GM12892 (cell line): ENCODE measurements around the gene SIRT3.
"Not testable (repeated sequence)": the region's sequence is repeated elsewhere in the genome, so short reads cannot be mapped to it uniquely, and the experiment has no call there.

Experiments
- DNase-seq: peaks from one replicate; pipeline ENCODE4 v3.0.0; 2011; ENCODE audit not compliant: insufficient read length
- FAIRE-seq: peaks from 2 replicates; lab custom pipeline; 2011; peaks lifted over from hg19 to GRCh38; lab: Jason Lieb, UNC
- POLR2A ChIP-seq: IDR thresholded peaks from 2 replicates; pipeline ENCODE4 v1.6.1; 2011; ENCODE audit warnings: low read depth, low read length, control low read depth
- POLR2AphosphoS5 ChIP-seq: IDR thresholded peaks from 2 replicates; pipeline ENCODE4 v1.6.1; 2011; ENCODE audit warnings: low read depth, low read length, control low read depth
- TAF1 ChIP-seq: IDR thresholded peaks from 2 replicates; pipeline ENCODE4 v1.6.1; 2011; ENCODE audit warnings: low read depth, mild to moderate bottlenecking, control low read depth, low read length, borderline replicate concordance

SIRT3 gene

DNA sequence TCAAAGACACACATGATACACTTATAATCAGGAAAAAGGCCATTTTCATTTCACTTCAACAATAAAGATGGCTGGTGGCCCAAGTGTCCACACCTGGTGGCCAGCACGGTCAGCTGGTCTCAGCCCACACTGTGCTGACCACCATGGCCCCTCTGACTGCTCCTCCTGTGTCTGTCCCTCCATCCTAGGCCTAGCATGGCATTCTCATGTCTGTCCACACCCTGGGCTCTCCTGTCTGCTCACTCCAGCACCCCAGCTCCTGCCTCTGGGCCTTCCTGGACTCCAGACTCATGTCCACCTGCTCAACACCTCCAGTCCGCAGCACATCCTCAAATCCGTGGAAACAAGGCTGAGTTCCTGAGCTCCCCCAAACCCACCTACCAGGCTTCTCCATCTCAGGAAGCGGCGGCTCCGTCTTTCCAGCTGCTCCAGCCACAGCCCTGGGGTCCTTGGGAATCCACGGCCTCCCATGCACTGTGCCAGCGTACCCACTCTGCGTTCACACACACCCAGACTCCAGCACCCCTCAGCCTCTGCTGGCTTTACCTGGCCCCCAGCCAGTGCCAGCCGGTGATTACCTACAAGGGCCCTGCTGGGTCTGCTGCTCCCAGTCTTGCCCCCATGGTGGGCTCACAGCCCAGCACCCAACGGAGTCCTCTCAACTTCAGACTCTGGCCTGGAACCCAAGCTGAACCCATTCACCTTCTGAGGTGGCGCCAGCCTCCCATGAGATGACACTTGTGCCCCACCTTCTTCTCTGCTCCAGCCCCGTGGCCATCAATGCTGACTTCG, 13.9 kb downstream of the SIRT3 start:
- no peak for TF ChIP-seq POLR2A
- TF ChIP-seq TAF1, result no peak
- TF ChIP-seq POLR2AphosphoS5, result no peak
- FAIRE-seq (no peak), DNase-seq (no peak)

DNA sequence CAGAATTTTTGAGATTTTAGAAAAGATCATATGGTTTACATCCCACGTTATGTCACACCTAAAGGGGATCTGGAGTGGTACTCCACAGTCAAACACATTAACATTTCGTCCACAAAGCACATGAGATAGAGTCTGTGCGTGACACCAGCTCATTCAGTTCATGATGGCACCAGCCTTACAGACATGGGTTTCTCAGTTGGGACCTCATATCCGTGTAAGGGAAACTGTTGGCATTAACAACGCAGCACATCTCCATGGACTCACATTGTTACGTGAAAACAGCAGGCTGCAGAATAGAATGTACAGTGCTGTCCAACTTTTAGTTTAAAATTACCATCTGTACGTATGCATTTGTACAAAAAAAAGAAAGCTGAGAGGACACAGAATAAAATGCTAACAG, 14.6 kb downstream of the SIRT3 start:
- FAIRE-seq, result no peak
- DNase-seq, result no peak
- TF ChIP-seq POLR2AphosphoS5 (no peak), POLR2A (no peak), TAF1 (no peak)

- FAIRE-seq, result peak; percentile 98
Measured at GRCh38 chr11:220641-221215, 15.4 kb downstream of the SIRT3 start.

GRCh38 chr11:218815-219593, 17.1 kb downstream of the SIRT3 start:
- TF ChIP-seq POLR2A (no peak), POLR2AphosphoS5 (no peak), TAF1 (no peak)
- FAIRE-seq (no peak), DNase-seq (no peak)

More at GRCh38 chr11:220641-221215, 15.4 kb downstream of the SIRT3 start:
- DNase-seq, result not testable (repeated sequence)

DNA sequence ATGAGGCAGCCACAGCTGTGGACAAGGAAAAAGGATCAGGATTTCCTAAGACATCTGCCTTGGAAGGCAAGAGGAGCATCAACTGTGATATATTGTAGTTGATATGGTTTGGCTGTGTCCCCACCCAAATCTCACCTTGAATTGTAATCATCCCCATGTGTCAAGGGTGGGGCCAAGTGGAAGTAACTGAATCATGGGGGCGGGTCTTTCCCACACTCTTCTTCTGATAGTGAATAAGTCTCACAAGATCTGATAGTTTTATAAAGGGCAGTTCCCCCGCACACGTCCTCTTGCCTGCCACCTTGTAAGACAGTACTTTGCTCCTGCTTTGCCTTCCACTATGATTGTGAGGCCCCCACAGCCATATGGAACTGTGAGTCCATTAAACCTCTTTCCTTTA, 18.4 kb downstream of the SIRT3 start:
- FAIRE-seq (no peak), DNase-seq (no peak)
- no peak for TF ChIP-seq POLR2A
- no peak for TF ChIP-seq TAF1
- no peak for TF ChIP-seq POLR2AphosphoS5

DNA sequence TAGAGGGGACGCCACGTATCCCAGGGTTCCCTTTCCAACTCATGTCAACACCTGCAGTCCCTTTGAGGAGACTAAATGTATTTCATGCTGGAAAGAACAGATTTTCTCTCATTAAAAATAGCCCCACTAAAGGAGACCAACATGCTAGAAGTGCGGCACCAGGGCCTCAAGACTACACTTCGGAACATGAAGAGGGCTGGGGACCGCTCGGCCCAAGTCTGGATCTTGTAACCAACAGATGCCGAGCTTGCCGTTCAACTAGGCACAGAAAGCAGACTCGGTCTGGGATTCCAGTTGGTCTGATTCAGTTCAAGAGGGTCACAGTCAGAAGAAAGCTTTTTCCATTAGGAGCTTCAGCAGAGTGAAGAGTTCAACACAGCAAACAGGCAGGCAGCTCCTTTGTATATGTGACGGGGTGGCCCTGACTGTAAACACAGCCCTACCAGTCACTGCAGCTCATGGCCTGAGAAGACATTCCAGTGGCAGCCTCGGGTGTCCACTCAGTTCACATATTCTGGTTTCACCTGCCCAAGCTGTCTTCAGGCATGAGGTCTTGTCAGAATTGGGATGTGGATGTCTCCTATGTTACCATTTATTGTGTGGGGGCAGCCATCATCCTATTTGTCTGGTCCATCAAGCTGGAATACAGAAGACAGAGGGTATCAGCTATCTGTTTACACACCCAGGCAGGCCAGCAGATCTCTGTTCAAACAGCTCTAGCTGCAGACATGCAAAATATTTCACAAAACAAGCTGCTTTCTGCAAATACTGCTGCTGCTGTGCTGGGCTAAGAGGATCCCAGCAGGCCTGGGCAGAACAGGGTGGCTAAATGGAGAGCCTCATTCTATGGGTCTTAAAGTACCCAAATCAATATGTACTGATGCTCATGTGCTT, 19.8 kb downstream of the SIRT3 start:
- no peak for FAIRE-seq

DNA sequence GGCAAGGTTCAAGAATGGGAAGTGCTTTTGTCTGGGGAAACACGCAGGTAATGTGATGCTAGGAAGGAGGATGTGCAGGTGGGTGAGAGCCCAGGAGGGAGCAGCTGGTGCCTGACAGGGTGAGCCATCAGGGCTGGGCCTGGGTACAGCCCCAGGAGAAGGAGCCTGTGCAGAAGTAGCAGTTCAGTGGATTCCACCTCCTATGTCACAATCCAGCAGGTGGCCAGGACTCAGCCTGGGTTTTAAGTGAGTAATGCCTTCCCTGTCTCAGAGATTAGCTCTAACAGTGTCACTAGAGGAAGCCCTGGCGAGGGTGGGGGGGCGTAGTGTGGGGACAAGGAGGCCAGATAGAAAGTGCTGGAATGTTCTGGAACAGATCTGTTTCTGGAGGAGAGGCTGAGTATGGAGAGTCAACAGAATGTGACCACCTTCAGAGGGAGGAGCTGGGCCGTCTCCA, 20.5 kb downstream of the SIRT3 start:
- DNase-seq (no peak), FAIRE-seq (no peak)
- TF ChIP-seq POLR2AphosphoS5 (no peak), POLR2A (no peak; the same call in 1 of the 2 replicates), TAF1 (no peak)

More for the DNA sequence above, 19.8 kb downstream of the SIRT3 start:
- no peak for DNase-seq
- 0 out of 2 replicates have a peak, but pooled peaks have one; percentile 9 for TF ChIP-seq POLR2AphosphoS5
- TF ChIP-seq TAF1, result no peak
- peak; percentile 3; the same call in 1 of the 2 replicates for TF ChIP-seq POLR2A

DNA sequence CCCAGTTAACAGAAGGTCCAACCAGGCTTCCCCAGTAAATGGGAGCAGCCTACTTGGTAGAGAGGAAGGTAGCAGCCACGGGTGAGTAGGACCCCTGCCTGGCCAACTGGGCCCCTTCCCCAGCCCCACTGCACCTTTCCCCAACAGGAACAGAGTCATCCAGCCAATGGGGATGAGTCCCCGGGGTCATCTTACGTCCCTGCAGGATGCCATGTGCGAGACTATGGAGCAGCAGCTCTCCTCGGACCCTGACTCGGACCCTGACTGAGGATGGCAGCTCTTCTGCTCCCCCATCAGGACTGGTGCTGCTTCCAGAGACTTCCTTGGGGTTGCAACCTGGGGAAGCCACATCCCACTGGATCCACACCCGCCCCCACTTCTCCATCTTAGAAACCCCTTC, 22.1 kb downstream of the SIRT3 start:
- DNase-seq, result no peak
- no peak for TF ChIP-seq TAF1
- TF ChIP-seq POLR2A, result no peak
- no peak for TF ChIP-seq POLR2AphosphoS5
- no peak for FAIRE-seq

DNA sequence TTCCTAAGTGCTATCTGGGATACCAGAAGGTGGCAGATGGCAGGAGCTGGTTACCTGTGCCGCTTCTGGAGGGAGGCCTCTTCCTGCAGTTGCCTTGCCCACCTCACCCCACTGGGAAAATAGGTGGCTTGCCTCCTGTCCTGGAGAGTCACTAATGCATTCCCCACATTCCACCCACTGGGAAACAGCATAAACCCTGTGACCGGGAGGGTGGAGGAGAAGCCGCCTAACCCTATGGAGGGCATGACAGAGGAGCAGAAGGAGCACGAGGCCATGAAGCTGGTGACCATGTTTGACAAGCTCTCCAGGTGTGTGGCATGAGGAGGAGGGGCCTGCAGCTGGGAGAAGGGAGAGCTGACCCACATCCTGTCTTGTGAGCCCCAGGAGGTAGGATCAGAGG, 23.0 kb downstream of the SIRT3 start:
- no peak for DNase-seq
- no peak for FAIRE-seq
- TF ChIP-seq TAF1 (no peak), POLR2AphosphoS5 (no peak), POLR2A (no peak)

GRCh38 chr11:212150-213100, 23.7 kb downstream of the SIRT3 start:
- DNase-seq (no peak), FAIRE-seq (no peak)
- no peak for TF ChIP-seq POLR2AphosphoS5
- no peak for TF ChIP-seq POLR2A
- TF ChIP-seq TAF1, result no peak
